Measurements from ENCODE around the gene NCAPD2. TPM values are rescaled to one million over a fixed set of nuclear protein-coding genes. Genes with fewer than 3 reads are reported as not detected.
A peak's percentile ranks its signal among the peaks of the same experiment; 100 is the strongest.
"Not testable (repeated sequence)": the region's sequence is repeated elsewhere in the genome, so short reads cannot be mapped to it uniquely, and the experiment has no call there.

The NCAPD2 gene
- total RNA-seq, 1 donor from 2014 or later, result 11.7 TPM

GRCh38 chr12:6489449-6489848 is 4.5 kb upstream of the NCAPD2 start:
- no peak overlapping the region for H3K4me3 ChIP-seq
- intact Hi-C loops (cut with DNase I), result no loop called here
- no peak overlapping the region for H3K27ac ChIP-seq
- H3K4me1 ChIP-seq, result peaks cover 6 to 8% of the 10 kb centered on the region in 2 donors
- no peak for TF ChIP-seq CTCF (IDR thresholded peaks at IDR 0.05)
- peaks cover 0 to 9% of the 10 kb centered on the region in 2 donors for H3K36me3 ChIP-seq
- no peak for DNase-seq (ENCODE audit: low spot score in 2 of 2)
- H3K27me3 ChIP-seq, result no peaks in the 10 kb centered on the region
- no peaks in the 10 kb centered on the region for H3K9me3 ChIP-seq

GRCh38 chr12:6490673-6491072 is 3.2 kb upstream of the NCAPD2 start:
- H3K4me3 ChIP-seq; H3K9me3 ChIP-seq; DNase-seq (ENCODE audit: low spot score in 2 of 2); H3K27ac ChIP-seq; H3K36me3 ChIP-seq; H3K27me3 ChIP-seq: not testable (repeated sequence)
- H3K4me1 ChIP-seq, result peaks cover 8 to 17% of the 10 kb centered on the region in 2 donors
- intact Hi-C loops (cut with DNase I), result loop anchor here (10.0 kb wide), 1 partner anchor 174 kb away; the partner anchor contains the start of gene ING4

- Histone ChIP-seq H3K4me1 (peaks cover 8 to 18% of the 10 kb centered on the region in 2 donors), H3K27me3 (no peaks in the 10 kb centered on the region), H3K9me3 (no peaks in the 10 kb centered on the region), H3K27ac (peak within 1 kb of the TSS; percentile 79 to 98), H3K4me3 (peak within 1 kb of the TSS; percentile 67 to 77), H3K36me3 (peaks cover 8 to 14% of the 10 kb centered on the region in 2 donors)
- no peak for TF ChIP-seq CTCF (IDR thresholded peaks at IDR 0.05)
- DNase-seq (ENCODE audit: low spot score in 2 of 2), result peak; percentile 86 to 97
- intact Hi-C loops (cut with DNase I), result loop anchor here (1.0 to 10.0 kb wide), 4 partner anchors 23 to 172 kb away; partner anchors contain the start of genes GAPDH, IFFO1, ING4 and VAMP1
These were observed 935 bp upstream of the NCAPD2 start, which contains the start of gene MRPL51 for GRCh38 chr12:6492838-6493496. MRPL51 (minus strand) TSS chr12:6493262; CDS start chr12:6493136, 126 bp downstream.

GRCh38 chr12:6494258-6494743 is 399 bp downstream of the NCAPD2 start:
- Histone ChIP-seq H3K27me3 (no peaks in the 10 kb centered on the region), H3K27ac (peak overlapping the region in 1 of 2 donors; percentile 32), H3K36me3 (peaks cover 17 to 24% of the 10 kb centered on the region in 2 donors), H3K9me3 (no peaks in the 10 kb centered on the region), H3K4me3 (peak overlapping the region; percentile 67 to 77), H3K4me1 (peaks cover 8 to 18% of the 10 kb centered on the region in 2 donors)
- no peak for TF ChIP-seq CTCF (IDR thresholded peaks at IDR 0.05)
- intact Hi-C loops (cut with DNase I), result loop anchor here (10.0 kb wide), 1 partner anchor 170 kb away; the partner anchor contains the start of gene ING4
- no peak for DNase-seq (ENCODE audit: low spot score in 2 of 2)

- Histone ChIP-seq H3K27me3 (no peaks in the 10 kb centered on the region), H3K4me1 (peaks cover 8 to 18% of the 10 kb centered on the region in 2 donors), H3K9me3 (no peaks in the 10 kb centered on the region), H3K27ac (no peak overlapping the region), H3K4me3 (peak overlapping the region; percentile 67 to 77), H3K36me3 (peaks cover 22 to 31% of the 10 kb centered on the region in 2 donors)
- DNase-seq (ENCODE audit: low spot score in 2 of 2), result no peak
- intact Hi-C loops (cut with DNase I), result loop anchor here (10.0 kb wide), 1 partner anchor 170 kb away; the partner anchor contains the start of gene ING4
- no peak for TF ChIP-seq CTCF (IDR thresholded peaks at IDR 0.05)
These were observed 1.1 kb downstream of the NCAPD2 start for GRCh38 chr12:6494968-6495367.

GRCh38 chr12:6497291-6497690 is 3.4 kb downstream of the NCAPD2 start:
- H3K36me3 ChIP-seq, result peaks cover 25 to 27% of the 10 kb centered on the region in 2 donors
- intact Hi-C loops (cut with DNase I), result loop anchor here (10.0 kb wide), 1 partner anchor 168 kb away; the partner anchor contains the start of gene ING4
- DNase-seq (ENCODE audit: low spot score in 2 of 2); H3K4me3 ChIP-seq; H3K9me3 ChIP-seq; H3K27me3 ChIP-seq; H3K27ac ChIP-seq: not testable (repeated sequence)
- H3K4me1 ChIP-seq, result peaks cover 6 to 15% of the 10 kb centered on the region in 2 donors

Data from ascending aorta (tissue), 2 donors.